ENCODE measurements around the gene FAM204A.

GRCh38 chr10:118343115-118343514, 991 bp upstream of the FAM204A start:
- no peak for TF ChIP-seq POLR2A (IDR thresholded peaks at IDR 0.05; ENCODE audit: low read length)
- no peak for TF ChIP-seq GATA1 (IDR thresholded peaks at IDR 0.05; ENCODE audit: low read depth, low read length)
